Measurements from ENCODE around the gene RELT. TPM values are rescaled to one million over a fixed set of nuclear protein-coding genes. Genes with fewer than 3 reads are reported as not detected.
A peak's percentile ranks its signal among the peaks of the same experiment; 100 is the strongest.

Gene RELT
- total and polyA plus RNA-seq, 2 donors (not counting 1 experiment from before 2014, with no cell fraction given) = 71.6 to 92.4 TPM

DNA sequence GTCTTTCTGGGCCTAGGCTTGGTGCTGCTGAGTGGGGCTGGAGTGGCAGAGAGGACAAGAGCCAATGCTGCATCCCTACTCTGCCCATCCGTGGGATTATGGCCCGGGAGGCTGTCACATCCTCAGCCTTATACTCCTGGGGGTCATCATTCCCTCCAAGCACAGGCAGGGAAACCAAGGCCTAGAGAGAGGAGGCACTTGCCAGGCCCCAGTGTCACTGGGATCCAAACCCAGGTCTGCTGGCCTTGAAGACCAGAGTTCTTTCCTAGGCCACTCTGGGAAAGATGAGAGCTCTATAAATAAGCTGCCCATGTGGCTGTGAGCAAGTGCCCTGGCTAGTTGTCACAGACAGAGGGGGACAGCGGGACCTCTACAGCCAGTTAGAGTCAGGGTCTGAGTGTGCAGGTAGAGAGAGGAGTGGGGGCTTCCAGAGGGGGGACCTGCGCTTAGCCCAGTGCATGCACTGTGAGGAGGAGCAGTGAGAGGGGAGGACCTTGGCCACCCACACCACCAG is 4.8 kb downstream of the RELT start:
- Mint-ChIP-seq H3K4me1 (peaks cover 92% of the 10 kb centered on the region), H3K27me3 (no peaks in the 10 kb centered on the region), H3K4me3 (peak overlapping the region; percentile 100), H3K9me3 (ENCODE audit: insufficient read depth) (no peaks in the 10 kb centered on the region), H3K27ac (peak overlapping the region; percentile 99)
- WGBS (ENCODE audit: insufficient coverage) = 88% methylated on average over 3 of the region's 4 CpGs
- Histone ChIP-seq H3K4me1 (ENCODE audit: control insufficient read depth in 2 of 2, insufficient read depth in 2 of 2, low read length in 2 of 2) (peaks cover 86 to 91% of the 10 kb centered on the region in 2 donors), H3K9me3 (ENCODE audit: control extremely low read depth in 1 of 3, control insufficient read depth in 2 of 3, insufficient read depth in 1 of 3, low read length in 2 of 3) (no peaks in the 10 kb centered on the region), H3K9ac (ENCODE audit: low read length) (peak overlapping the region; percentile 42), H3K79me2 (ENCODE audit: control insufficient read depth, insufficient read depth, low read length) (peaks cover 89% of the 10 kb centered on the region), H2AFZ (ENCODE audit: insufficient read depth, low read depth, low read length, poor library complexity, severe bottlenecking) (no peak overlapping the region), H3K4me2 (replicated peaks; ENCODE audit: low read depth, low read length, poor library complexity, severe bottlenecking) (peak overlapping the region; percentile 89), H3K27me3 (replicated peaks in 1 of 4; ENCODE audit: control extremely low read depth in 1 of 4, control insufficient read depth in 3 of 4, insufficient read depth in 4 of 4, low read length in 3 of 4) (no peaks in the 10 kb centered on the region), H3K27ac (ENCODE audit: low read length in 2 of 2) (peak overlapping the region; percentile 98), H3K36me3 (replicated peaks in 1 of 2; ENCODE audit: control extremely low read depth in 1 of 2, control insufficient read depth in 1 of 2, extremely low read depth in 1 of 2, insufficient read depth in 2 of 2, low read length in 1 of 2) (peaks cover 0 to 27% of the 10 kb centered on the region in 2 experiments), H4K20me1 (ENCODE audit: control insufficient read depth, insufficient read depth, low read length, poor library complexity, severe bottlenecking) (peaks cover 51% of the 10 kb centered on the region), H3K4me3 (ENCODE audit: control extremely low read depth in 1 of 5, extremely low read depth in 1 of 5, insufficient read depth in 1 of 5, low read depth in 2 of 5, low read length in 4 of 5) (peak overlapping the region in 1 of 5 experiments; percentile 19)
- TF ChIP-seq EZH2 (IDR thresholded peaks at IDR 0.05; ENCODE audit: borderline replicate concordance, insufficient read depth, low read depth, low read length, poor library complexity, severe bottlenecking) = no peak
- TF ChIP-seq, protein P1, sequence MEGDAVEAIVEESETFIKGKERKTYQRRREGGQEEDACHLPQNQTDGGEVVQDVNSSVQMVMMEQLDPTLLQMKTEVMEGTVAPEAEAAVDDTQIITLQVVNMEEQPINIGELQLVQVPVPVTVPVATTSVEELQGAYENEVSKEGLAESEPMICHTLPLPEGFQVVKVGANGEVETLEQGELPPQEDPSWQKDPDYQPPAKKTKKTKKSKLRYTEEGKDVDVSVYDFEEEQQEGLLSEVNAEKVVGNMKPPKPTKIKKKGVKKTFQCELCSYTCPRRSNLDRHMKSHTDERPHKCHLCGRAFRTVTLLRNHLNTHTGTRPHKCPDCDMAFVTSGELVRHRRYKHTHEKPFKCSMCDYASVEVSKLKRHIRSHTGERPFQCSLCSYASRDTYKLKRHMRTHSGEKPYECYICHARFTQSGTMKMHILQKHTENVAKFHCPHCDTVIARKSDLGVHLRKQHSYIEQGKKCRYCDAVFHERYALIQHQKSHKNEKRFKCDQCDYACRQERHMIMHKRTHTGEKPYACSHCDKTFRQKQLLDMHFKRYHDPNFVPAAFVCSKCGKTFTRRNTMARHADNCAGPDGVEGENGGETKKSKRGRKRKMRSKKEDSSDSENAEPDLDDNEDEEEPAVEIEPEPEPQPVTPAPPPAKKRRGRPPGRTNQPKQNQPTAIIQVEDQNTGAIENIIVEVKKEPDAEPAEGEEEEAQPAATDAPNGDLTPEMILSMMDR (IDR thresholded peaks at IDR 0.05) = no peak
- ChIA-PET POLR2A (no interaction called here), CTCF (interaction anchor here (13.9 kb wide), 1 partner anchor 12 kb away, joined by 311 read pairs; the partner anchor contains the start of gene RELT)
- ATAC-seq (ENCODE audit: low read depth) (no peak), DNase-seq (no peak)
- intact Hi-C loops (cut with micrococcal nuclease) = loop anchor here (5.0 kb wide), 2 partner anchors 94 to 229 kb away; no protein-coding TSS in a partner anchor

DNA sequence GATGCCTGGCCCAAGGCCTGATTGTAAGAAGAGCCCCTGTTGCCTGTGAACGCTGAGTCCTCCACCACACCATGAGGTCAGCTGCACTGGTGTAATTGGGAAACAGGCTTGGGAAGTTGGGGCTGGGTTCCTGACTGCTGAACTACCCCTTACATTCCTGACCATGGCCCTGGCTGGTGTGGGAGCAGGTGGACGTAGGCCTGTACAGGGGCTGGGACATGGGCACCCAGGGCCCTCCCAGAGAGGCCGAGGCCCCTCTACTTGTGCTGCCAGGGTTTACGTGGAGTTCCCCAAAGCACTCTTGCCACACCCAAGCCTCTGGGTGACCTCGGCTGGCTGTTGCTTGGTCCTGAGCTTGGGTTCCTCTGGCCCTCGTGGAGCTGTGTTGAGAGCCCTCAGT is 5.4 kb downstream of the RELT start:
- Histone ChIP-seq H3K4me2 (replicated peaks; ENCODE audit: low read depth, low read length, poor library complexity, severe bottlenecking) (peak overlapping the region; percentile 89), H3K9ac (ENCODE audit: low read length) (peak overlapping the region; percentile 42), H4K20me1 (ENCODE audit: control insufficient read depth, insufficient read depth, low read length, poor library complexity, severe bottlenecking) (peaks cover 49% of the 10 kb centered on the region), H2AFZ (ENCODE audit: insufficient read depth, low read depth, low read length, poor library complexity, severe bottlenecking) (no peak overlapping the region), H3K4me3 (ENCODE audit: control extremely low read depth in 1 of 5, extremely low read depth in 1 of 5, insufficient read depth in 1 of 5, low read depth in 2 of 5, low read length in 4 of 5) (peak overlapping the region in 2 of 5 experiments; percentile 15 to 19), H3K79me2 (ENCODE audit: control insufficient read depth, insufficient read depth, low read length) (peaks cover 91% of the 10 kb centered on the region), H3K36me3 (replicated peaks in 1 of 2; ENCODE audit: control extremely low read depth in 1 of 2, control insufficient read depth in 1 of 2, extremely low read depth in 1 of 2, insufficient read depth in 2 of 2, low read length in 1 of 2) (peaks cover 0 to 27% of the 10 kb centered on the region in 2 experiments), H3K9me3 (ENCODE audit: control extremely low read depth in 1 of 3, control insufficient read depth in 2 of 3, insufficient read depth in 1 of 3, low read length in 2 of 3) (no peaks in the 10 kb centered on the region), H3K27ac (ENCODE audit: low read length in 2 of 2) (peak overlapping the region; percentile 98), H3K4me1 (ENCODE audit: control insufficient read depth in 2 of 2, insufficient read depth in 2 of 2, low read length in 2 of 2) (peaks cover 92 to 96% of the 10 kb centered on the region in 2 donors), H3K27me3 (replicated peaks in 1 of 4; ENCODE audit: control extremely low read depth in 1 of 4, control insufficient read depth in 3 of 4, insufficient read depth in 4 of 4, low read length in 3 of 4) (no peaks in the 10 kb centered on the region)
- peak overlapping the region; percentile 100 for H3K4me3 Mint-ChIP-seq
- TF ChIP-seq, protein P1 (IDR thresholded peaks at IDR 0.05) = no peak
- no peak for TF ChIP-seq EZH2 (IDR thresholded peaks at IDR 0.05; ENCODE audit: borderline replicate concordance, insufficient read depth, low read depth, low read length, poor library complexity, severe bottlenecking)
- no peak for ATAC-seq (ENCODE audit: low read depth)
- no peaks in the 10 kb centered on the region for H3K9me3 Mint-ChIP-seq (ENCODE audit: insufficient read depth)
- CTCF ChIA-PET = interaction anchor here (13.9 kb wide), 1 partner anchor 13 kb away, joined by 311 read pairs; the partner anchor contains the start of gene RELT
- peaks cover 97% of the 10 kb centered on the region for H3K4me1 Mint-ChIP-seq
- intact Hi-C loops (cut with micrococcal nuclease) = loop anchor here (5.0 kb wide), 2 partner anchors 94 to 229 kb away; no protein-coding TSS in a partner anchor
- WGBS (ENCODE audit: insufficient coverage) = 21% methylated on average over 5 of the region's 6 CpGs
- POLR2A ChIA-PET = interaction anchor here (0.5 to 2.2 kb wide), 3 partner anchors 21 to 578 kb away, joined by 4 to 6 read pairs (median 5); no protein-coding TSS in a partner anchor
- H3K27ac Mint-ChIP-seq = peak overlapping the region; percentile 99
- H3K27me3 Mint-ChIP-seq = no peaks in the 10 kb centered on the region
- peak; percentile 36 for DNase-seq
